HFFc6 (cell line): ENCODE measurements around the gene MRPL30. TPM values are rescaled to one million over a fixed set of nuclear protein-coding genes. Genes with fewer than 3 reads are reported as not detected.
"Not testable (repeated sequence)": the region's sequence is repeated elsewhere in the genome, so short reads cannot be mapped to it uniquely, and the experiment has no call there.

Source experiments
- DNase-seq: peaks from one replicate; pipeline ENCODE4 v3.0.0-alpha.2; 2018
- H3K27ac Mint-ChIP-seq: 2 replicates; pipeline ENCODE4 v1.8.0; 2020; ENCODE audit warnings: mild to moderate bottlenecking, mixed read lengths
- H3K27me3 Mint-ChIP-seq: 2 replicates; pipeline ENCODE4 v1.8.0; 2021; ENCODE audit warnings: mild to moderate bottlenecking, moderate library complexity, mixed read lengths; ENCODE audit not compliant: insufficient read depth
- H3K36me3 Mint-ChIP-seq: 2 replicates; pipeline ENCODE4 v1.8.0; 2021; ENCODE audit warnings: low read depth, mixed read lengths
- H3K4me1 Mint-ChIP-seq: 2 replicates; pipeline ENCODE4 v1.8.0; 2020; ENCODE audit warnings: low read depth, mixed read lengths
- H3K4me3 Mint-ChIP-seq: 2 replicates; pipeline ENCODE4 v1.8.0; 2020; ENCODE audit warnings: mild to moderate bottlenecking, moderate library complexity, mixed read lengths
- H3K9me3 Mint-ChIP-seq: 2 replicates; pipeline ENCODE4 v1.8.0; 2020; ENCODE audit warnings: mild to moderate bottlenecking, mixed read lengths
- total RNA-seq, 6 experiments: library from RNA; stranded (reverse); fragmentation: NEBNext Ultra II Directional; extraction: Animal tissue kit (Norgen Biotek cat#: 25700); gene quantifications; 2 replicates in 1 of 6; 3 replicates in 5 of 6; pipeline ENCODE4 v1.2.3, GENCODE V29; 2021
- TF ChIP-seq, protein P1 (sequence below): fragments of 200-600 bp; sonication (generic); IDR thresholded peaks from 2 replicates; pipeline ENCODE4 v1.5.0; 2021; ENCODE audit warnings: antibody characterized with exemption, mild to moderate bottlenecking

The MRPL30 gene
- total RNA-seq, 6 experiments from 2014 or later, result 25.6 to 31.8 (median 29.6) TPM

DNA sequence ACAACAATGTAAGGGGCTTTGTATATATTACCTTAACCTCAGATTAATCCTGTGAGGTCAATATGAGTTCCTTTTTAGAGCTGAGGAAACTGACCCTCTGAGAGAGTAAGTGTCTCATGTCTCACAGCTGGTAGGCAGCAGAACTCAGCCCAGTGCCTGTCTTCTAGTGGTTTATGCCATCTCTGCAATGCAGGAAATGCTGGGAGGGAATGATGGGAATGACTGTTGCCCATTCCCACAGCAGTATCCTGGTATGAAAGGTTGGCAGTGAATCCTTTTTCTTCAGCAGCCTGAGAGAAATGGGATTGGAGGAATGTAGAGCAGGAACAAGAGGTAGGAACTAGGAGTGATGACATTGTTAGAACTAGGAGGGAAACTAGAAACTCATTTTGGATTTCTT, 6.0 kb downstream of the MRPL30 start:
- Mint-ChIP-seq H3K36me3 (peaks cover 20% of the 10 kb centered on the region), H3K4me1 (peaks cover 13% of the 10 kb centered on the region), H3K27me3 (no peaks in the 10 kb centered on the region; the same call in 1 of the 2 replicates), H3K4me3 (no peak overlapping the region), H3K9me3 (no peaks in the 10 kb centered on the region), H3K27ac (no peak overlapping the region)
- DNase-seq, result no peak
- TF ChIP-seq, protein P1, sequence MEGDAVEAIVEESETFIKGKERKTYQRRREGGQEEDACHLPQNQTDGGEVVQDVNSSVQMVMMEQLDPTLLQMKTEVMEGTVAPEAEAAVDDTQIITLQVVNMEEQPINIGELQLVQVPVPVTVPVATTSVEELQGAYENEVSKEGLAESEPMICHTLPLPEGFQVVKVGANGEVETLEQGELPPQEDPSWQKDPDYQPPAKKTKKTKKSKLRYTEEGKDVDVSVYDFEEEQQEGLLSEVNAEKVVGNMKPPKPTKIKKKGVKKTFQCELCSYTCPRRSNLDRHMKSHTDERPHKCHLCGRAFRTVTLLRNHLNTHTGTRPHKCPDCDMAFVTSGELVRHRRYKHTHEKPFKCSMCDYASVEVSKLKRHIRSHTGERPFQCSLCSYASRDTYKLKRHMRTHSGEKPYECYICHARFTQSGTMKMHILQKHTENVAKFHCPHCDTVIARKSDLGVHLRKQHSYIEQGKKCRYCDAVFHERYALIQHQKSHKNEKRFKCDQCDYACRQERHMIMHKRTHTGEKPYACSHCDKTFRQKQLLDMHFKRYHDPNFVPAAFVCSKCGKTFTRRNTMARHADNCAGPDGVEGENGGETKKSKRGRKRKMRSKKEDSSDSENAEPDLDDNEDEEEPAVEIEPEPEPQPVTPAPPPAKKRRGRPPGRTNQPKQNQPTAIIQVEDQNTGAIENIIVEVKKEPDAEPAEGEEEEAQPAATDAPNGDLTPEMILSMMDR, result no peak

DNA sequence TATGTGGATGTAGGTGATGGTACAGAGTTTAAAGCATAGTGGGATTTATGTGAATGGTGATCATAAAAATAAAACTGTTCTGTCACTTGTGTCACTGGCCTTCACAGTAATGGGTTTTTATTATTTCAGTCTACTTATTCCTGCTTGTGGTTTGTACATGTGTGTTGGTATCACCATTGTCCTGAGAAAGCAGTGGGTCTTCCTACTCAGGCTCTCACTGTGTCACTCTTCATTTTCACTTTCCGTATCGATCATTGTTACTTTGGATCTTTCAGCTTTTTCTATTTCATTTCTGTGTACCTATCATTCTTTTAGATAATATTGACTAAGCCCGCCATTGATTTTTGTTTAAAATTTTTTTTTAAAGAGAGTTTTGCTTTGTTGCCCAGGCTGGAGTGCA, 7.4 kb downstream of the MRPL30 start:
- Mint-ChIP-seq H3K9me3 (no peaks in the 10 kb centered on the region), H3K4me1 (peaks cover 5% of the 10 kb centered on the region; the same call in 1 of the 2 replicates), H3K27ac (no peak overlapping the region), H3K27me3 (no peaks in the 10 kb centered on the region; the same call in 1 of the 2 replicates), H3K4me3 (no peak overlapping the region), H3K36me3 (peaks cover 31% of the 10 kb centered on the region)
- no peak for DNase-seq
- TF ChIP-seq, protein P1, result no peak

DNA sequence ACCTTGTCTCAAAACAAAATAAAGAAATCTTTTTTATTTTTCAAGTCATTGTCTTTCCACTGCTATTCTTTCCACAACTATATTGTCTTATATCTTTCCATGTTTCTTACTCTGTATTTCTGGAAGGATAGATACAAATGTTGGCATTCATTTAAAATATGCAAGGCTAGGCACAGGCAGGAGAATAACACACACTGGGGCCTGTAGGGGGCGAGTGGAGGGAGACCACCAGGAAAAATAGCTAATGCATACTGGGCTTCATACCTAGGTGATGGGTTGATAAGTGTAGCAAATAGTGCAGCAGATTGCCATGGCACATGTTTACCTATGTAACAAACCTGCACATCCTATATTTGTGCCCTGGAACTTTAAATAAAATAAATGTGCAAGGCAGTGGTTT, 9.6 kb downstream of the MRPL30 start:
- Mint-ChIP-seq H3K4me3 (no peak overlapping the region), H3K27ac (no peak overlapping the region), H3K9me3 (no peaks in the 10 kb centered on the region), H3K27me3 (no peaks in the 10 kb centered on the region; the same call in 1 of the 2 replicates), H3K4me1 (no peaks in the 10 kb centered on the region), H3K36me3 (peaks cover 35% of the 10 kb centered on the region)
- TF ChIP-seq, protein P1, result peak; percentile 39
- DNase-seq, result no peak

DNA sequence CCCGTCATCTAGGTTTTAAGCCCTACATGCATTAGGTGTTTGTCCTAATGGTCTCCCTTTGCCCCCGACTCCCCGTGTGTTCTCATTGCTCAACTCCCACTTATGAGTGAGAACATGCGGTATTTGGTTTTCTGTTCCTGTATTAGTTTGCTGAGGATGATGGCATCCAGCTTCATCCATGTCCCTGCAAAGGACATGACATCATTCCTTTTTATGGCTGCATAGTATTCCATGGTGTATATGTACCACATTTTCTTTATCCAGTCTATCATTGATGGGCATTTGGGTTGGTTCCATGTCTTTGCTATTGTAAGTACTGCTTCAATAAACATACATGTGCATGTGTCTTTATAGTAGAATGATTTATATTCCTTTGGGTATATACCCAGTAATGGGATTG, 11.4 kb downstream of the MRPL30 start:
- not testable (repeated sequence) for DNase-seq, H3K4me1 Mint-ChIP-seq, H3K9me3 Mint-ChIP-seq, H3K27me3 Mint-ChIP-seq, H3K27ac Mint-ChIP-seq, H3K4me3 Mint-ChIP-seq
- H3K36me3 Mint-ChIP-seq, result peaks cover 41% of the 10 kb centered on the region

DNA sequence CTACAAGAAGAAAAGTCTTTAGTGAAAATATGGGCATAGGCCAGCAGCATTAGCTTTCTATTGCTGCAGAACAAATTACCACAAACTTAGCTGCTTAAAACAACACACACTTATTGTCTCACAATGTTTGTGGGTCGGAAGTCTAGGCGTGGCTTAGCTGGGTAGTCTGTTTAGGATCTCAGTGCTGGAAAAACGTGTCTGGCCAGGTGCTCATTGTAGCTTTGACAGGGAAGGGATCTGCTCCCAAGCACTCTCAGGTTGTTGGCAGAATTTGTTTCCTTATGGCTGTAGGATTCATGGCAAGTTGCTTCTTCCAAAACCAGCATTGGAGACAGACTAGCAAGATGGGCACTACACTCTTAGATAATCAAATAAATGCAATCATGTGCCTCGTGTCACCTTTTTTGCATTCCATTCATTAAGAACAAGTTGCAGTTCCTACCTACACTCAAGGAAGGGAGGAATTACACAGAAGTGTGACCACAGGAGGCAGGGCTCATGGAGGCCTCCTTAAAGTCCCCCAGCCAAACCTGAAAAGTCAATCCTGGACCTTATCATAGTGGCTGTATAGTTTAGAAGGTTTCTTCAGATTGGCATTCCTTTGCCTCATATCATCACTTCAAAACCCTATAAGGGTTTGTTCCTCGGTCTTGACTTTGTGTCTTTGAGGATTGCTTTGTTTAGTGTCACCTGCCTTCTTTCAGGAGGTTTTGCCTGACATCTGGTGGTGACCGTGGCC, 17.3 kb downstream of the MRPL30 start:
- H3K4me1 Mint-ChIP-seq, result no peaks in the 10 kb centered on the region
- peaks cover 19% of the 10 kb centered on the region for H3K36me3 Mint-ChIP-seq
- H3K27ac Mint-ChIP-seq, result no peak overlapping the region

More for the DNA sequence above, 17.3 kb downstream of the MRPL30 start:
- TF ChIP-seq, protein P1, result no peak
- Mint-ChIP-seq H3K4me3 (no peak overlapping the region), H3K9me3 (no peaks in the 10 kb centered on the region), H3K27me3 (no peaks in the 10 kb centered on the region)
- DNase-seq, result no peak
